ENCODE results near the gene CCDC27. TPM values are rescaled to one million over a fixed set of nuclear protein-coding genes. Genes with fewer than 3 reads are reported as not detected.

Gene CCDC27
- total RNA-seq, 1 experiment from 2014 or later, result not detected

- Histone ChIP-seq H3K36me3 (ENCODE audit: control insufficient read depth in 1 of 2, insufficient read depth in 2 of 2, low read length in 2 of 2) (no peaks in the 10 kb centered on the region), H3K4me1 (ENCODE audit: control insufficient read depth in 1 of 2, insufficient read depth in 2 of 2, low read length in 2 of 2) (no peaks in the 10 kb centered on the region), H3K4me3 (replicated peaks in 1 of 2; ENCODE audit: low read depth in 1 of 2, low read length in 2 of 2) (no peak overlapping the region), H3K4me2 (ENCODE audit: low read length) (no peak overlapping the region), H3K9me2 (ENCODE audit: insufficient read depth) (no peaks in the 10 kb centered on the region), H3K79me2 (ENCODE audit: insufficient read depth, low read length) (no peaks in the 10 kb centered on the region), H4K20me1 (ENCODE audit: insufficient read depth) (no peaks in the 10 kb centered on the region), H3K27ac (ENCODE audit: low read depth, low read length) (no peak overlapping the region), H3K9ac (ENCODE audit: low read length) (no peak overlapping the region), H2AFZ (ENCODE audit: low read depth, low read length, poor library complexity, severe bottlenecking) (no peak overlapping the region), H3K9me3 (ENCODE audit: control insufficient read depth in 1 of 2, insufficient read depth in 1 of 2, low read depth in 1 of 2, low read length in 2 of 2) (no peaks in the 10 kb centered on the region), H3K27me3 (ENCODE audit: insufficient read depth, low read length) (no peaks in the 10 kb centered on the region)
- BruUV-seq (replicated peaks), result no TSS peak
- ChIA-PET CTCF (no interaction called here), RAD21 (ENCODE audit: low non-redundant PET in 1 of 2, low total read pairs in 2 of 2, uncharacterized antibody in 2 of 2, unreplicated experiment in 2 of 2) (no interaction called here), POLR2A (no interaction called here)
- ATAC-seq (no peak), DNase-seq (ENCODE audit: low read depth, low spot score) (no peak)
- intact Hi-C loops (cut with micrococcal nuclease), result no loop called here
- TF ChIP-seq MAX (IDR thresholded peaks at IDR 0.05), result no peak
- TF ChIP-seq EZH2phosphoT487 (IDR thresholded peaks at IDR 0.05; ENCODE audit: borderline replicate concordance), result no peak
- TF ChIP-seq EZH2 (IDR thresholded peaks at IDR 0.05), result no peak
- TF ChIP-seq YY1 (IDR thresholded peaks at IDR 0.05; ENCODE audit: extremely low read depth, insufficient replicate concordance, low read depth, low read length), result no peak
These were observed 11.5 kb upstream of the CCDC27 start for GRCh38 chr1:3740752-3741151.

GRCh38 chr1:3741566-3742438, 10.4 kb upstream of the CCDC27 start:
- H3K27me3 ChIP-seq (ENCODE audit: insufficient read depth, low read length), result no peaks in the 10 kb centered on the region
- no peaks in the 10 kb centered on the region for H3K36me3 ChIP-seq (ENCODE audit: control insufficient read depth in 1 of 2, insufficient read depth in 2 of 2, low read length in 2 of 2)
- ATAC-seq (no peak), DNase-seq (ENCODE audit: low read depth, low spot score) (no peak)
- CTCF ChIA-PET, result no interaction called here
- H3K4me2 ChIP-seq (ENCODE audit: low read length), result no peak overlapping the region
- H3K4me1 ChIP-seq (ENCODE audit: control insufficient read depth in 1 of 2, insufficient read depth in 2 of 2, low read length in 2 of 2), result no peaks in the 10 kb centered on the region
- no peaks in the 10 kb centered on the region for H3K9me3 ChIP-seq (ENCODE audit: control insufficient read depth in 1 of 2, insufficient read depth in 1 of 2, low read depth in 1 of 2, low read length in 2 of 2)
- POLR2A ChIA-PET, result no interaction called here
- H3K4me3 ChIP-seq (replicated peaks in 1 of 2; ENCODE audit: low read depth in 1 of 2, low read length in 2 of 2), result no peak overlapping the region
- intact Hi-C loops (cut with micrococcal nuclease), result no loop called here
- BruUV-seq (replicated peaks), result no TSS peak
- no peak overlapping the region for H3K9ac ChIP-seq (ENCODE audit: low read length)
- no peaks in the 10 kb centered on the region for H4K20me1 ChIP-seq (ENCODE audit: insufficient read depth)
- RAD21 ChIA-PET (ENCODE audit: low non-redundant PET in 1 of 2, low total read pairs in 2 of 2, uncharacterized antibody in 2 of 2, unreplicated experiment in 2 of 2), result no interaction called here
- H2AFZ ChIP-seq (ENCODE audit: low read depth, low read length, poor library complexity, severe bottlenecking), result no peak overlapping the region
- no peaks in the 10 kb centered on the region for H3K79me2 ChIP-seq (ENCODE audit: insufficient read depth, low read length)
- no peaks in the 10 kb centered on the region for H3K9me2 ChIP-seq (ENCODE audit: insufficient read depth)
- H3K27ac ChIP-seq (ENCODE audit: low read depth, low read length), result no peak overlapping the region
- TF ChIP-seq SRF (IDR thresholded peaks at IDR 0.05; ENCODE audit: low read depth) (no peak), EGR1 (IDR thresholded peaks at IDR 0.05; ENCODE audit: low read depth) (no peak), ZBTB33 (IDR thresholded peaks at IDR 0.05; ENCODE audit: extremely low read depth, insufficient replicate concordance, low read length) (no peak), POLR2A (IDR thresholded peaks at IDR 0.05; ENCODE audit: borderline replicate concordance, extremely low read depth, insufficient read depth, insufficient read length) (no peak), SP1 (IDR thresholded peaks at IDR 0.05; ENCODE audit: low read depth) (no peak), TCF7L2 (IDR thresholded peaks at IDR 0.05; ENCODE audit: borderline replicate concordance, extremely low read depth, insufficient read depth, insufficient read length) (no peak), ZFX (IDR thresholded peaks at IDR 0.05) (no peak), ATF3 (IDR thresholded peaks at IDR 0.05) (no peak), SIN3A (IDR thresholded peaks at IDR 0.05; ENCODE audit: low read depth) (no peak), MAX (IDR thresholded peaks at IDR 0.05) (no peak), RAD21 (IDR thresholded peaks at IDR 0.05; ENCODE audit: low read depth) (no peak), EZH2phosphoT487 (IDR thresholded peaks at IDR 0.05; ENCODE audit: borderline replicate concordance) (no peak)

Measured in HCT116 (cell line).